H1 (cell line): ENCODE results near the gene IFT27. TPM values are rescaled to one million over a fixed set of nuclear protein-coding genes. Genes with fewer than 3 reads are reported as not detected.
A peak's percentile ranks its signal among the peaks of the same experiment; 100 is the strongest.

Source experiments
- CTCF ChIA-PET: fragments of 300-600 bp; sonication (Branson Sonifier 250); formaldehyde crosslinking; loops from one replicate; lab custom pipeline; 2021; ENCODE audit not compliant: partially characterized antibody; lab: Charles Lee
- POLR2A ChIA-PET: fragments of 300-600 bp; sonication (Branson Sonifier 250); formaldehyde crosslinking; loops from one replicate; lab custom pipeline; 2021; ENCODE audit warnings: inconsistent platforms; ENCODE audit not compliant: partially characterized antibody; lab: Charles Lee
- DNase-seq, 2 experiments: peaks; one replicate each; pipeline versions ENCODE4 v3.0.0 to v3.0.0-alpha.2; 2010 to 2022; ENCODE audit warnings: low spot score in 2 of 2, low read depth in 1 of 2, mixed read lengths in 1 of 2
- FAIRE-seq: peaks from 2 replicates; lab custom pipeline; 2011; peaks lifted over from hg19 to GRCh38; lab: Jason Lieb, UNC
- H2AFZ ChIP-seq: 2 replicates; pipeline ENCODE4 v1.8.1; 2012; ENCODE audit warnings: low read length, inconsistent platforms
- H2AK5ac ChIP-seq: 2 replicates; pipeline ENCODE4 v1.6.1; 2013; ENCODE audit warnings: low read depth, low read length
- H2BK120ac ChIP-seq: replicated peaks from 2 replicates; pipeline ENCODE3; 2013; ENCODE audit warnings: low read depth, low read length, inconsistent platforms
- H2BK12ac ChIP-seq: 2 replicates; pipeline ENCODE4 v1.6.1; 2013; ENCODE audit warnings: low read depth, low read length
- H2BK15ac ChIP-seq: 2 replicates; pipeline ENCODE4 v1.6.1; 2013; ENCODE audit warnings: low read length
- H2BK20ac ChIP-seq: 2 replicates; pipeline ENCODE4 v1.6.1; 2013; ENCODE audit warnings: low read length
- H2BK5ac ChIP-seq: 2 replicates; pipeline ENCODE4 v1.6.1; 2013; ENCODE audit warnings: low read depth, low read length
- H3K14ac ChIP-seq: 2 replicates; pipeline ENCODE4 v1.6.1; 2013; ENCODE audit warnings: inconsistent platforms; ENCODE audit not compliant: insufficient read length
- H3K18ac ChIP-seq: 2 replicates; pipeline ENCODE4 v1.6.1; 2013; ENCODE audit warnings: low read length; ENCODE audit errors: extremely low read depth
- H3K23ac ChIP-seq: 2 replicates; pipeline ENCODE4 v1.6.1; 2013; ENCODE audit warnings: inconsistent platforms; ENCODE audit not compliant: insufficient read length
- H3K23me2 ChIP-seq: 2 replicates; pipeline ENCODE4 v1.6.1; 2013; ENCODE audit warnings: low read depth, low read length
- H3K27ac ChIP-seq: 2 replicates; pipeline ENCODE4 v1.6.1; 2011; ENCODE audit warnings: low read depth, low read length, inconsistent platforms
- H3K27me3 ChIP-seq, 4 experiments: replicated peaks in 1 of 4; 1 replicate in 1 of 4; 2 replicates in 3 of 4; pipeline versions ENCODE4 v1.6.1 to v1.8.1; 2011 to 2013; ENCODE audit warnings: low read length in 3 of 4, mild to moderate bottlenecking in 3 of 4, inconsistent platforms in 2 of 4, mixed read lengths in 2 of 4, moderate library complexity in 1 of 4; ENCODE audit not compliant: control insufficient read depth in 3 of 4, insufficient read depth in 3 of 4; ENCODE audit errors: extremely low read depth in 1 of 4
- H3K36me3 ChIP-seq, 4 experiments: 2 replicates each; pipeline versions ENCODE4 v1.6.1 to v1.8.1; 2011 to 2013; ENCODE audit warnings: mild to moderate bottlenecking in 4 of 4, low read length in 3 of 4, moderate library complexity in 2 of 4, control low read depth in 1 of 4, inconsistent platforms in 1 of 4; ENCODE audit not compliant: insufficient read depth in 4 of 4, control insufficient read depth in 2 of 4
- H3K4ac ChIP-seq: replicated peaks from 2 replicates; pipeline ENCODE3; 2013; ENCODE audit warnings: low read length, low read depth, mixed read lengths, inconsistent platforms; ENCODE audit not compliant: insufficient read length
- H3K4me1 ChIP-seq, 4 experiments: replicated peaks in 1 of 4; 1 replicate in 1 of 4; 2 replicates in 3 of 4; pipeline versions ENCODE4 v1.6.1 to v1.8.1; 2011 to 2013; ENCODE audit warnings: low read length in 3 of 4, inconsistent platforms in 2 of 4, mixed read lengths in 1 of 4; ENCODE audit not compliant: insufficient read depth in 4 of 4, control insufficient read depth in 3 of 4
- H3K4me2 ChIP-seq, 2 experiments: 2 replicates each; pipeline versions ENCODE4 v1.6.1 to v1.8.1; 2011 to 2013; ENCODE audit warnings: low read depth in 2 of 2, low read length in 2 of 2, control low read depth in 1 of 2, inconsistent platforms in 1 of 2, mild to moderate bottlenecking in 1 of 2; ENCODE audit not compliant: insufficient read depth in 1 of 2
- H3K4me3 ChIP-seq, 4 experiments: fragments of 200-600, 300-600 bp in 1 of 4; sonication (generic), shearing (Covaris generic), sonication (Bioruptor Twin) in 1 of 4; 2 replicates each; pipeline versions ENCODE4 v1.5.1 to v1.8.1; 2011 to 2016; ENCODE audit warnings: low read length in 4 of 4, low read depth in 3 of 4, control low read depth in 2 of 4, inconsistent platforms in 2 of 4, mild to moderate bottlenecking in 2 of 4, mixed read lengths in 1 of 4, moderate library complexity in 1 of 4; ENCODE audit not compliant: insufficient read depth in 2 of 4; ENCODE audit errors: extremely low read depth in 1 of 4
- H3K56ac ChIP-seq: replicated peaks from 2 replicates; pipeline ENCODE3; 2013; ENCODE audit warnings: low read depth, mild to moderate bottlenecking, mixed read lengths, low read length, inconsistent platforms; ENCODE audit not compliant: insufficient read length
- H3K79me1 ChIP-seq: 2 replicates; pipeline ENCODE4 v1.6.1; 2013; ENCODE audit warnings: low read depth, low read length, control low read depth
- H3K79me2 ChIP-seq, 2 experiments: 2 replicates each; pipeline versions ENCODE4 v1.6.1 to v1.8.1; 2012 to 2013; ENCODE audit warnings: low read length in 2 of 2, mild to moderate bottlenecking in 2 of 2, inconsistent platforms in 1 of 2; ENCODE audit not compliant: insufficient read depth in 2 of 2, control insufficient read depth in 1 of 2
- H3K9ac ChIP-seq, 4 experiments: replicated peaks in 1 of 4; 1 replicate in 1 of 4; 2 replicates in 3 of 4; pipeline versions ENCODE4 v1.6.1 to v1.8.1; 2011 to 2013; ENCODE audit warnings: low read depth in 3 of 4, low read length in 3 of 4, control low read depth in 2 of 4, mild to moderate bottlenecking in 2 of 4, moderate library complexity in 2 of 4, inconsistent platforms in 1 of 4; ENCODE audit errors: extremely low read depth in 1 of 4
- H3K9me3 ChIP-seq, 2 experiments: 2 replicates each; pipeline versions ENCODE4 v1.6.1 to v1.8.1; 2012 to 2013; ENCODE audit warnings: mild to moderate bottlenecking in 2 of 2, moderate library complexity in 2 of 2, control low read depth in 1 of 2, inconsistent platforms in 1 of 2, low read depth in 1 of 2, low read length in 1 of 2, mixed read lengths in 1 of 2; ENCODE audit not compliant: insufficient read depth in 2 of 2
- H4K20me1 ChIP-seq, 2 experiments: replicated peaks in 1 of 2; 2 replicates each; pipeline versions ENCODE3 to v1.8.1; 2011 to 2013; ENCODE audit warnings: inconsistent platforms in 2 of 2, low read length in 2 of 2, mild to moderate bottlenecking in 1 of 2; ENCODE audit not compliant: insufficient read depth in 2 of 2, control insufficient read depth in 1 of 2
- H4K5ac ChIP-seq: 2 replicates; pipeline ENCODE4 v1.6.1; 2013; ENCODE audit warnings: low read length, low read depth, mixed read lengths, inconsistent platforms; ENCODE audit not compliant: insufficient read length
- H4K8ac ChIP-seq: 2 replicates; pipeline ENCODE4 v1.8.0; 2013; ENCODE audit warnings: mild to moderate bottlenecking, moderate library complexity, low read length, inconsistent platforms; ENCODE audit not compliant: insufficient read depth; ENCODE audit errors: extremely low read depth
- H4K91ac ChIP-seq: replicated peaks from 2 replicates; pipeline ENCODE3; 2013; ENCODE audit warnings: low read length, mixed read lengths, inconsistent platforms; ENCODE audit not compliant: insufficient read length
- JUN ChIP-seq: IDR thresholded peaks from 2 replicates; pipeline ENCODE4 v1.6.1; 2011; ENCODE audit warnings: low read depth, mild to moderate bottlenecking, improper control_type of control experiment, low read length
- TEAD4 ChIP-seq: IDR thresholded peaks from 2 replicates; pipeline ENCODE4 v1.6.1; 2012; ENCODE audit warnings: low read depth, low read length, inconsistent platforms, mixed read lengths
- WGBS, 2 experiments: shearing (Covaris generic) in 1 of 2; methylation state at CpG; one replicate each; pipeline versions ENCODE4 v1.1.6 to v1.1.7; 2013 to 2015; ENCODE audit warnings: low lambda C conversion rate in 2 of 2, mixed read lengths in 2 of 2, inconsistent platforms in 1 of 2, low coverage in 1 of 2, missing lambda C conversion rate in 1 of 2; ENCODE audit not compliant: insufficient replicate concordance in 2 of 2, insufficient coverage in 1 of 2, insufficient read length in 1 of 2; ENCODE audit errors: extremely low coverage in 1 of 2, missing lambda C conversion rate in 1 of 2; 5-methylcytosine and 5-hydroxymethylcytosine counted together
- polyA plus RNA-seq, 7 experiments: library from polyadenylated mRNA; depleted of rRNA in 3 of 7; stranded (reverse) in 5 of 7; unstranded in 2 of 7; fragments of >200 nt in 5 of 7; fragments of 200-250 nt in 2 of 7; gene quantifications; 1 replicate in 5 of 7; 2 replicates in 1 of 7; 4 replicates in 1 of 7; pipeline versions ENCODE4 v1.2.1 to v1.2.3, GENCODE V29; 2011 to 2013; ENCODE audit warnings: missing spikeins in 2 of 7, mixed read lengths in 2 of 7
- total RNA-seq: library from RNA; stranded (reverse); fragmentation: NEBNext Ultra II Directional; extraction: Animal tissue kit (Norgen Biotek cat#: 25700); gene quantifications from 2 replicates; pipeline ENCODE4 v1.2.1, GENCODE V29; 2021

The IFT27 gene
- total and polyA plus RNA-seq, 2 of the 8 experiments (the other 6 are each of a cell fraction or from before 2014, with no cell fraction given), result 36.4 to 46.2 TPM

GRCh38 chr22:36819112-36819511 is 43.2 kb upstream of the IFT27 start:
- Histone ChIP-seq H3K9me3 (no peaks in the 10 kb centered on the region), H4K5ac (no peak overlapping the region), H3K79me2 (no peaks in the 10 kb centered on the region), H3K4me3 (no peak overlapping the region), H2BK15ac (no peak overlapping the region), H3K27me3 (peaks cover 21 to 48% (median 40%) of the 10 kb centered on the region in 4 experiments), H2AK5ac (no peak overlapping the region), H3K23me2 (peaks cover 11% of the 10 kb centered on the region), H2BK20ac (no peak overlapping the region), H2AFZ (no peak overlapping the region), H2BK5ac (no peak overlapping the region), H2BK120ac (no peak overlapping the region), H2BK12ac (no peak overlapping the region), H3K56ac (no peak overlapping the region), H3K4me1 (peaks cover 0 to 23% (median 14%) of the 10 kb centered on the region in 4 experiments; a peak in 6 of 7 replicates), H3K14ac (no peak overlapping the region), H4K91ac (no peak overlapping the region), H3K27ac (no peak overlapping the region), H3K9ac (no peak overlapping the region)
- POLR2A ChIA-PET, result interaction anchor here (2.0 kb wide), 1 partner anchor 13 kb away, joined by 6 read pairs; no protein-coding TSS in a partner anchor
- FAIRE-seq, result no peak
- TF ChIP-seq JUN (no peak), TEAD4 (peak; percentile 33; the same call in 1 of the 2 replicates)
- TF ChIP-seq, all 59 proteins: peak for 1
- Histone ChIP-seq H3K23ac (no peak overlapping the region), H3K18ac (no peak overlapping the region), H4K20me1 (no peaks in the 10 kb centered on the region), H3K36me3 (no peaks in the 10 kb centered on the region), H3K79me1 (no peaks in the 10 kb centered on the region), H4K8ac (no peak overlapping the region; the same call in 1 of the 2 replicates), H3K4ac (no peak overlapping the region), H3K4me2 (no peak overlapping the region)
- DNase-seq, result no peak
- WGBS, 2 experiments, result 78% methylated on average over 8 of the region's 9 CpGs; no CpG with 5 or more reads in 1 of the 2 experiments
- CTCF ChIA-PET, result interaction anchor here (0.6 to 3.9 kb wide), 6 partner anchors 13 to 725 kb away, joined by 3 to 16 read pairs (median 4); no protein-coding TSS in a partner anchor
